ENCODE measurements around the gene CACNA2D1.

DNA sequence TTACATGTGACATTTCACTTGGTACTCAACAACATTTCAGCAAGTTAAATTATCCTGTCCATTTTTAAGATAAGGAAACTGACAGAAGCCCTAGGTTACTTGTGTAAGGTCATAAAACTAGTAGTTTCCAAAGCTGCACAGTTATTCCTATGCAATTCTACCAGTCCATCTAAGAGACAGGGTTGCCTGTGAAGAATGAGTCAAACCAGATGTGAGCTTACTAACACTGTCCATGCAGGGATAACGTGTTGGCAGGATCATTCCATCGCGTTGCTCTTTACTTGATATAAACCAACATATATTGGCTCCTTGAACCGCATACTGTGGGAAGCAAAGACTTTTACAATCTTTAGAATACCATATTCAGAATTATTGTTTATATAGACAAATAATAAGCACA lies 392.8 kb downstream of the CACNA2D1 start:
- TF ChIP-seq, protein P1, sequence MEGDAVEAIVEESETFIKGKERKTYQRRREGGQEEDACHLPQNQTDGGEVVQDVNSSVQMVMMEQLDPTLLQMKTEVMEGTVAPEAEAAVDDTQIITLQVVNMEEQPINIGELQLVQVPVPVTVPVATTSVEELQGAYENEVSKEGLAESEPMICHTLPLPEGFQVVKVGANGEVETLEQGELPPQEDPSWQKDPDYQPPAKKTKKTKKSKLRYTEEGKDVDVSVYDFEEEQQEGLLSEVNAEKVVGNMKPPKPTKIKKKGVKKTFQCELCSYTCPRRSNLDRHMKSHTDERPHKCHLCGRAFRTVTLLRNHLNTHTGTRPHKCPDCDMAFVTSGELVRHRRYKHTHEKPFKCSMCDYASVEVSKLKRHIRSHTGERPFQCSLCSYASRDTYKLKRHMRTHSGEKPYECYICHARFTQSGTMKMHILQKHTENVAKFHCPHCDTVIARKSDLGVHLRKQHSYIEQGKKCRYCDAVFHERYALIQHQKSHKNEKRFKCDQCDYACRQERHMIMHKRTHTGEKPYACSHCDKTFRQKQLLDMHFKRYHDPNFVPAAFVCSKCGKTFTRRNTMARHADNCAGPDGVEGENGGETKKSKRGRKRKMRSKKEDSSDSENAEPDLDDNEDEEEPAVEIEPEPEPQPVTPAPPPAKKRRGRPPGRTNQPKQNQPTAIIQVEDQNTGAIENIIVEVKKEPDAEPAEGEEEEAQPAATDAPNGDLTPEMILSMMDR (IDR thresholded peaks at IDR 0.05; ENCODE audit: low read depth, low read length), result no peak
- TF ChIP-seq, protein P2, sequence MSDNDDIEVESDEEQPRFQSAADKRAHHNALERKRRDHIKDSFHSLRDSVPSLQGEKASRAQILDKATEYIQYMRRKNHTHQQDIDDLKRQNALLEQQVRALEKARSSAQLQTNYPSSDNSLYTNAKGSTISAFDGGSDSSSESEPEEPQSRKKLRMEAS (IDR thresholded peaks at IDR 0.05; ENCODE audit: low read depth, low read length), result no peak
